AG09319 (cell line): Measurements from ENCODE around the gene MTHFD1L.
A peak's percentile ranks its signal among the peaks of the same experiment; 100 is the strongest.

ENCODE experiments used
- DNase-seq: peaks from one replicate; pipeline ENCODE4 v3.0.0-alpha.2; 2010; ENCODE audit warnings: low read depth; ENCODE audit errors: extremely low read depth
- CTCF ChIP-seq: IDR thresholded peaks from 2 replicates; pipeline ENCODE4 v1.5.1; 2011; ENCODE audit warnings: low read depth, mild to moderate bottlenecking, inconsistent platforms, low read length, moderate library complexity

The MTHFD1L gene

GRCh38 chr6:151001387-151002056, 136.0 kb downstream of the MTHFD1L start:
- no peak for DNase-seq
- TF ChIP-seq CTCF, result no peak

DNA sequence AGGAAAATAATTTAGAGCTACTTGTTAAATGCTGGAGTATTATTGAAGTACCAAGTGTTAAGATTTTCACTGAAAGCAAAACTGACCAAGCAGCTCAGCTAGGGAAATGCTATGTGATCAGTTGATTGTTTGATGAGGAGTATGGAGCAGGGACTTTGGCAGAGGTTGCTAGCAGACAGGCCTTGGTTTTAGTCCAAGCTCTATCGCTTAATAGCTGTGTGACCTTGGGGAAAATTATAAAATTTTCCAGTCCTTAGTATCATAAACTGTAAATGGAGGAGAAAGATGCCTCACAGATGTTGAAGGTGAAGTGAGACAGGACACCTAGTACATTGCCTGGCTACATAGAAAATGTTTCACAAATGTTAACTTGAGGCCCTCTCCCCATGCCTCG, 136.6 kb downstream of the MTHFD1L start:
- no peak for DNase-seq
- no peak for TF ChIP-seq CTCF

- DNase-seq, result no peak
Measured at GRCh38 chr6:151002491-151002935, 137.0 kb downstream of the MTHFD1L start.

GRCh38 chr6:151004383-151005024, 139.0 kb downstream of the MTHFD1L start:
- no peak for TF ChIP-seq CTCF
- peak; percentile 80 for DNase-seq

More at GRCh38 chr6:151002491-151002935, 137.0 kb downstream of the MTHFD1L start:
- no peak for TF ChIP-seq CTCF

DNA sequence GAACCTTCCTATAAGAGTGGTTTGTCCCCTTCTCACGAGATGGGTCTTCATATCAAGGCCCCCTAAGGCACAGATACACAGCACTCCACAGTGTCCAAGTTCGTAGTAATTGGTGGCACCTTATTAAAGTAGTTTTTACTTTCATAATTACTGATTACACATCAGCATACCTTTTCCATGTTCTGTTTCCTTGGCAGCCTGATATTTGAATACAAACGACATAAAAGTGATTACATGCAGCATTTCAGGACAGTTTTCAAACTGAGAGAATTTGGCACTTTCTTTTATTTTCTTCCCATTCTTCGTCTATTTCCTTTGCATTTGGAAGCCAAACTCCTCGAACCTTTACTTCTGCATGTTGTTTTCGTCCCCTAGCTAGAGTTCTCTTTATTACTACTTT, 139.7 kb downstream of the MTHFD1L start:
- no peak for TF ChIP-seq CTCF
- no peak for DNase-seq

DNA sequence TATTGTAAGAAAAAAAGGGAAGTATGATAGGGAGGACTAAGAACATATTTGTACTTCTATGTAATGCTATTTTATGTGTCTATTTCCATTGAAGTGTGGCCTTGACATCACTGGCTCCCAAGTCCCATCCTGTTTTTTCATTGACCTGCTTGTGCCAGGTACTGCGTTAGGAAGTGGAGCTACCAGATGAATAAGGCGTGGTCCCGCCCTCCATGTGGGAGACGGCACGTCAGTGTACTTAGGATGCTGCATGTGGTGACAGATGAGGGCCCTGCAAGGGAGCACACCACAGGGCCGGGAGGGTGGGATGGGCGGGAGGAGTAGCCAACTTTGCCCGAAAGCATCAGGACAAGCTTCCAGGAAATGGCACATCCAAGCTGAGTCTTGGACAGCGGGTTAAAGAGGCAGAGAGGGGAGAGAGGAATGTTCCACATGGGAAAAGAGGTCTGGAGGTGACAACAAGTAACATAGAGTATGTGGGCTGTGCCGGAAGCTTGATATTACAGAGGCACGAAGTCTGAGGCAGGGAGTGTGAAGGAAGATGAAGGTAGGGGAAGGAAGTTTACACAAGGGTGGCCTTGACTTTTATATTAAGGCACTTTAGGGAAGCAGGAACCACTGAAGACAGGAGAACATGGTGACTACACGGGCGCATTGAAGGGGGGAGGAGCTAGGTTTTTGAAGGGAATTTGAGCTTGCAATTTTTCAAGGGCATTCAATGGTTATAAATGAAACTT, 140.6 kb downstream of the MTHFD1L start:
- DNase-seq, result no peak
- TF ChIP-seq CTCF, result no peak

DNA sequence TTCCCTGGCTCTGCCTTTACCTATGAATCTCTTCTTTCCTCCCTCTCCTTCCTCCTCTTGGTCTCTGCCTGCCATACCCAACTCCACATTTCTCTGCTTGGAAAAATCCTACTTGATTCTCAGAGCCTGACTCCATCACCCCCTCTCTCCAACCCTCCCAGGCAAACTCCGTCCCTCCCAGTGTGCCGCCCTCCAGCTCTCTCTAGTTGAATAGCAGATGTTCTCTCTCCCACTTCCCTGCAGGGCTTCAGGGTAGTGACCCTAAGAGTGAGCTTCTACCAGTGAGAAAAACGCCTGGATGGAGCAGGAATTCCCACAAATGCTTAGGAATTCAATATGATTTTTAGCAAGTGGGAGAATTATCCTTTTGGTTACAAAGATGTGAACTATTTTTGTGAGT, 141.6 kb downstream of the MTHFD1L start:
- no peak for TF ChIP-seq CTCF
- DNase-seq, result no peak
